Chondrocyte (in vitro differentiated cells): ENCODE data around the gene IL3RA. TPM values are rescaled to one million over a fixed set of nuclear protein-coding genes. Genes with fewer than 3 reads are reported as not detected.
"Not testable (repeated sequence)": the region's sequence is repeated elsewhere in the genome, so short reads cannot be mapped to it uniquely, and the experiment has no call there.

Source experiments
- DNase-seq: peaks from one replicate; pipeline ENCODE4 v3.0.0; 2021; ENCODE audit warnings: mixed read lengths, low spot score
- H3K27ac Mint-ChIP-seq: one replicate; pipeline ENCODE4 v1.8.0; 2021; ENCODE audit warnings: mild to moderate bottlenecking, moderate library complexity, mixed read lengths; ENCODE audit not compliant: unreplicated experiment
- H3K27me3 Mint-ChIP-seq: 2 replicates; pipeline ENCODE4 v1.8.0; 2021; ENCODE audit warnings: low read depth, mixed read lengths
- H3K36me3 Mint-ChIP-seq: 2 replicates; pipeline ENCODE4 v1.8.0; 2021; ENCODE audit warnings: low read depth, mixed read lengths
- H3K4me1 Mint-ChIP-seq: 2 replicates; pipeline ENCODE4 v1.8.0; 2021; ENCODE audit warnings: low read depth, mild to moderate bottlenecking, mixed read lengths
- H3K4me3 Mint-ChIP-seq: one replicate; pipeline ENCODE4 v1.8.0; 2021; ENCODE audit warnings: mild to moderate bottlenecking, moderate library complexity, mixed read lengths; ENCODE audit not compliant: unreplicated experiment
- H3K9me3 Mint-ChIP-seq: 2 replicates; pipeline ENCODE4 v1.8.0; 2021; ENCODE audit warnings: low read depth, mixed read lengths
- total RNA-seq: library from RNA; stranded (reverse); gene quantifications from 3 replicates; pipeline ENCODE4 v1.2.1, GENCODE V29; 2021
- TF ChIP-seq, protein P1 (sequence below): fragments of 200-600 bp; sonication (generic); IDR thresholded peaks from 2 replicates; pipeline ENCODE4 v1.5.0; 2021; ENCODE audit warnings: antibody characterized with exemption, mild to moderate bottlenecking, moderate library complexity

Gene IL3RA
- total RNA-seq, 1 donor from 2014 or later: 0.47 TPM

GRCh38 chrX:1307626-1308340 lies 28.8 kb upstream of the IL3RA start:
- H3K4me3 Mint-ChIP-seq: no peak overlapping the region
- TF ChIP-seq, protein P1, sequence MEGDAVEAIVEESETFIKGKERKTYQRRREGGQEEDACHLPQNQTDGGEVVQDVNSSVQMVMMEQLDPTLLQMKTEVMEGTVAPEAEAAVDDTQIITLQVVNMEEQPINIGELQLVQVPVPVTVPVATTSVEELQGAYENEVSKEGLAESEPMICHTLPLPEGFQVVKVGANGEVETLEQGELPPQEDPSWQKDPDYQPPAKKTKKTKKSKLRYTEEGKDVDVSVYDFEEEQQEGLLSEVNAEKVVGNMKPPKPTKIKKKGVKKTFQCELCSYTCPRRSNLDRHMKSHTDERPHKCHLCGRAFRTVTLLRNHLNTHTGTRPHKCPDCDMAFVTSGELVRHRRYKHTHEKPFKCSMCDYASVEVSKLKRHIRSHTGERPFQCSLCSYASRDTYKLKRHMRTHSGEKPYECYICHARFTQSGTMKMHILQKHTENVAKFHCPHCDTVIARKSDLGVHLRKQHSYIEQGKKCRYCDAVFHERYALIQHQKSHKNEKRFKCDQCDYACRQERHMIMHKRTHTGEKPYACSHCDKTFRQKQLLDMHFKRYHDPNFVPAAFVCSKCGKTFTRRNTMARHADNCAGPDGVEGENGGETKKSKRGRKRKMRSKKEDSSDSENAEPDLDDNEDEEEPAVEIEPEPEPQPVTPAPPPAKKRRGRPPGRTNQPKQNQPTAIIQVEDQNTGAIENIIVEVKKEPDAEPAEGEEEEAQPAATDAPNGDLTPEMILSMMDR: no peak
- DNase-seq: no peak
- no peaks in the 10 kb centered on the region for H3K36me3 Mint-ChIP-seq
- H3K9me3 Mint-ChIP-seq: no peaks in the 10 kb centered on the region
- H3K4me1 Mint-ChIP-seq: no peaks in the 10 kb centered on the region
- no peak overlapping the region for H3K27ac Mint-ChIP-seq
- no peaks in the 10 kb centered on the region for H3K27me3 Mint-ChIP-seq

- Mint-ChIP-seq H3K4me1 (no peaks in the 10 kb centered on the region), H3K27me3 (no peaks in the 10 kb centered on the region), H3K9me3 (no peaks in the 10 kb centered on the region), H3K27ac (no peak overlapping the region), H3K36me3 (no peaks in the 10 kb centered on the region), H3K4me3 (no peak overlapping the region)
- TF ChIP-seq, protein P1: no peak
- DNase-seq: no peak
Measured at GRCh38 chrX:1308476-1308875, 28.1 kb upstream of the IL3RA start.

GRCh38 chrX:1308917-1309316 lies 27.7 kb upstream of the IL3RA start:
- not testable (repeated sequence) for DNase-seq, H3K4me1 Mint-ChIP-seq, H3K9me3 Mint-ChIP-seq, H3K27ac Mint-ChIP-seq, H3K27me3 Mint-ChIP-seq, H3K36me3 Mint-ChIP-seq, H3K4me3 Mint-ChIP-seq

DNA sequence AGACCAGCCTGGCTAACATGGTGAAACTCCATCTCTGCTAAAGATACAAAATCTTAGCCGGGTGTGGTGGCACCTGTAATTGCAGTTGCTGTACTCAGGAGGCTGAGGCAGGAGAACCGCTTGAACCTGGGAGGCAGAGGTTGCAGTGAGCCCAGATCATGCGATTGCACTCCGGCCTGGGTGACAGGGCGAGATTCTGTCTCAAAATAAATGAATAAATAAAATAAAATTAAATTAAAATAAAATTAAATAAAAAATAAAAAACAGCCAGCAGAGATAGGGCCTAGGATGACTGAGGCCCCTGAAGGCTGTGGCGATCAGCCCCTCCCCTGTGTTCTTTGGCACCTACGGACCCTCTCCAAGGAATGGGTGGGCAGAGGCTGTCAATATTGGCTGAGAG lies 22.8 kb upstream of the IL3RA start:
- Mint-ChIP-seq H3K4me1 (no peaks in the 10 kb centered on the region), H3K27me3 (no peaks in the 10 kb centered on the region), H3K9me3 (no peaks in the 10 kb centered on the region), H3K36me3 (no peaks in the 10 kb centered on the region), H3K27ac (no peak overlapping the region), H3K4me3 (no peak overlapping the region)
- no peak for DNase-seq
- TF ChIP-seq, protein P1: no peak

DNA sequence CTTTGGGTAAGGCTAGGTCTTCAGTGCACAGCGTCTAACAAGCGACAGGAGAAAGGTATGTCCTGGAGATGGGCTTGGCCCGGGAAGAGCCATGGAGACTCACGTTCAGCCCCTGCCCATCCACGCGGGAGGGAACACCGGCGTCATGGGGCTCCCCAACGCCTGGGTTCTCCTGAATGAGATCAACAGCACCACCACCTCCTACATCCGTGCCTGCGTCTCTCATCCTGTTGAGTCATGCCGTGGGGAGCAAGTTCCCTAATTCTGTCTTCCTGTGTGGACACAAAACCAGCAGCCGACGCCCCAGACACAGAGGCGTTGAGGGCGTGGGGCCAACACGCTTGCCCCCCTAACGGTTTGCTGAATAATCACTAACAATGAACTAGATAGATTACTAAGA lies 20.1 kb upstream of the IL3RA start:
- H3K27me3 Mint-ChIP-seq: no peaks in the 10 kb centered on the region
- no peak for DNase-seq
- TF ChIP-seq, protein P1: no peak
- H3K4me3 Mint-ChIP-seq: no peak overlapping the region
- H3K9me3 Mint-ChIP-seq: no peaks in the 10 kb centered on the region
- no peak overlapping the region for H3K27ac Mint-ChIP-seq
- no peaks in the 10 kb centered on the region for H3K36me3 Mint-ChIP-seq
- H3K4me1 Mint-ChIP-seq: no peaks in the 10 kb centered on the region

GRCh38 chrX:1321674-1322073 lies 14.9 kb upstream of the IL3RA start:
- TF ChIP-seq, protein P1: no peak
- Mint-ChIP-seq H3K36me3 (no peaks in the 10 kb centered on the region), H3K4me3 (no peak overlapping the region), H3K27ac (no peak overlapping the region), H3K4me1 (peaks cover 3% of the 10 kb centered on the region), H3K27me3 (peaks cover 2% of the 10 kb centered on the region), H3K9me3 (no peaks in the 10 kb centered on the region)
- no peak for DNase-seq
